Activated naive CD8-positive, alpha-beta T cell treated with anti-CD3 and anti-CD28 coated beads, Interleukin-2, amount 50 U/mL, for 24 hours (primary cell): ENCODE results near the gene REPS2.

Experiments
- ATAC-seq: fragments of 150-1000 bp; cut with Tn5 transposase; one replicate; pipeline ENCODE4 v1.10.0; 2021
- DNase-seq: peaks from one replicate; pipeline ENCODE4 v3.0.0; 2021
- H3K27ac Mint-ChIP-seq: one replicate; pipeline ENCODE4 v1.8.0; 2021; ENCODE audit warnings: mild to moderate bottlenecking, mixed read lengths
- H3K27me3 Mint-ChIP-seq: one replicate; pipeline ENCODE4 v1.8.0; 2021; ENCODE audit warnings: mixed read lengths
- H3K36me3 Mint-ChIP-seq: one replicate; pipeline ENCODE4 v1.8.0; 2021; ENCODE audit warnings: low read depth, mixed read lengths
- H3K4me1 Mint-ChIP-seq: one replicate; pipeline ENCODE4 v1.8.0; 2021; ENCODE audit warnings: mixed read lengths
- H3K4me3 Mint-ChIP-seq: one replicate; pipeline ENCODE4 v1.8.0; 2021; ENCODE audit warnings: mild to moderate bottlenecking, moderate library complexity, mixed read lengths
- H3K9me3 Mint-ChIP-seq: one replicate; pipeline ENCODE4 v1.8.0; 2021; ENCODE audit warnings: mixed read lengths

REPS2 gene

DNA sequence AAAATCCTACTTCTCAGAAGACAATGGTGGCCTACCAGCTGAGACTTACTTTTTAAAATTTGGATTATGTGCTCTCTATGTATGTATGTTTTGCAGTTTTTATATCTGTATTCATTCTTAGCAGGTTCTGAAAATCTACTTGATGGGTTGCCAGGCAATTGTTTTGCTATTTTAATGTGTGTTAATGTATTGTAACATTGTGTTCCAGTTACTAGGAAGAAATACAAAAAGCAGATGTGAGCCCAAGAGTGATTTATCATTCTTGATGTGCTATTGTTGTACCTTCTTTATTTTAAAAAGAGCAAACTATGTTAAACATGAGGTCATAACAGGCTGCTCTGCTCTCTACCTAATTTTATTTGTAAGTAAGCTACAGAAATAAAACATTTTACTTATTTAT, 81.9 kb downstream of the REPS2 start:
- H3K4me3 Mint-ChIP-seq, result no peak overlapping the region
- H3K9me3 Mint-ChIP-seq, result no peaks in the 10 kb centered on the region
- DNase-seq, result no peak
- H3K36me3 Mint-ChIP-seq, result no peaks in the 10 kb centered on the region
- H3K4me1 Mint-ChIP-seq, result peaks cover 3% of the 10 kb centered on the region
- H3K27ac Mint-ChIP-seq, result no peak overlapping the region
- H3K27me3 Mint-ChIP-seq, result no peaks in the 10 kb centered on the region
- no peak for ATAC-seq

DNA sequence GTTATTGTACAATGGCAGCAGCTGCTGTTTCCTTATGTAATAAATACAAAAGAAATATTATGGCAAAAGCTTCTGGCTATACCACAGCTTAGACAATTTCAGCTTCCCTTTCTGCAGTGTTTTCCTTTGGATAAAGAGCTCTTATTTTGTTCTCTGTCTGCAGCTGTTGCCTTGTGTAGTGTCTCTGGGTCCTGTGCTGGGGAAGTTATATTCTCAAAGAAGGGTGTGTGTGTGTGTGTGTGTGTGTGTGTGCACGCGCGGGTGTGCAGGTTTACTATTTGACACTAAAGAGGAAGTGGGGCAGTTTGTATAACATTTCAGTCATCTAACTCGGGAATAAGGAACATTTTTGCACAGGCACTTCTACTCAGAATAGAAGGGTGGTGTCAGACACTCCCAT, 83.6 kb downstream of the REPS2 start:
- DNase-seq (no peak), ATAC-seq (no peak)
- Mint-ChIP-seq H3K4me1 (no peaks in the 10 kb centered on the region), H3K4me3 (no peak overlapping the region), H3K27ac (no peak overlapping the region), H3K9me3 (no peaks in the 10 kb centered on the region), H3K36me3 (no peaks in the 10 kb centered on the region), H3K27me3 (no peaks in the 10 kb centered on the region)

DNA sequence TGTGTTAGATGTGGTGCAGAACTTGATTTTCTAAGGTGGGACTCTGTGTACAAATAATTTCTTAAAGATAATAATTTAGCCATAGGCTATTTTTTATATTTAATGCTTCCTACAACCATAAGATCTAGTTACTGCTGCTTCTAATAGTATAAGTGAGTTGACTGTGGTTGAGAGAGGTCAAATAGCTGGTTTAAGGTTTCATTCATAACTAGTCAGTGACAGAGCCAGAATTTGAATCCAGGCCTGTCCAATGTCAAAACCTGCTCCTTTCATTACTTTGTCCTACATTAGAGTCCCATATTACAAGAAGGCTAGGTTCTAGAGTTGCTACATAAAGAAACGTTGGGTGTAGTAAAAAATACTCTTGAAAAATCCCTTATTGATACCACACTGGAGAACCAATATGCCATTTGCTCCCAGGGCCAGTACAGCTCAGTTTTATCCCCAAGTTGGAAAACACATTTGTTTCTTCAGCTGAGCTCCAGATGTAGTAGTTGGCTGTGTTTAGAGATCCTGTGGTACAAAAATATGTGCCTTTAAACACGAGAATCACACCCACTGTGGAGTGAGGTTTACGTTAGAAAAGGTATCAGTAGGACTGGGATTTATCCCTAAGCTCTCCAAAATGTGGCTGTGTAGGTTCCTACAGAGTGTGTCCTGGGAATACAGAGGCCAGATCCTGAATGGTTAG, 84.3 kb downstream of the REPS2 start:
- no peak overlapping the region for H3K27ac Mint-ChIP-seq
- no peaks in the 10 kb centered on the region for H3K27me3 Mint-ChIP-seq
- no peaks in the 10 kb centered on the region for H3K36me3 Mint-ChIP-seq
- H3K4me1 Mint-ChIP-seq, result no peaks in the 10 kb centered on the region
- DNase-seq, result no peak
- H3K4me3 Mint-ChIP-seq, result no peak overlapping the region
- no peak for ATAC-seq
- H3K9me3 Mint-ChIP-seq, result no peaks in the 10 kb centered on the region

DNA sequence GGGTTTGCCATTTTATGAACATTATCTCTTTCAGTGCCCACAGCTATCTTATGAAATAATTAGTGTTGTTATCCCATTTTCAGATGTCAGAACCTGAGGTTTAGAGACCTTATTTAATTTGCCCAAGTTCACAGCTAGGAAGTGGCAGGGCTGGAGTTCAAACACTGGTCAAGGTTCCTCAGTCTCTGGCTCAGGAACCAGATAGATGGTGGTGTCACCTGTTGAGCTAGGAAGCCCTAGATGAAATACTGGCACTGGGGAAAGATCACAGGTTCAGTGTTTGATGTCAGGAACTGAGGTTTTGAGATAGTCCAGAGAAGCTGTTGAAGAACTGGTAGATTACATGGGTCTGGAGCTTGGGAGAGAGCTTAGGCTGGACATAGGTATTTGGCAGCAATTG, 85.4 kb downstream of the REPS2 start:
- no peaks in the 10 kb centered on the region for H3K9me3 Mint-ChIP-seq
- DNase-seq (no peak), ATAC-seq (no peak)
- peaks cover 4% of the 10 kb centered on the region for H3K4me1 Mint-ChIP-seq
- H3K4me3 Mint-ChIP-seq, result no peak overlapping the region
- no peaks in the 10 kb centered on the region for H3K36me3 Mint-ChIP-seq
- H3K27ac Mint-ChIP-seq, result no peak overlapping the region
- H3K27me3 Mint-ChIP-seq, result no peaks in the 10 kb centered on the region

DNA sequence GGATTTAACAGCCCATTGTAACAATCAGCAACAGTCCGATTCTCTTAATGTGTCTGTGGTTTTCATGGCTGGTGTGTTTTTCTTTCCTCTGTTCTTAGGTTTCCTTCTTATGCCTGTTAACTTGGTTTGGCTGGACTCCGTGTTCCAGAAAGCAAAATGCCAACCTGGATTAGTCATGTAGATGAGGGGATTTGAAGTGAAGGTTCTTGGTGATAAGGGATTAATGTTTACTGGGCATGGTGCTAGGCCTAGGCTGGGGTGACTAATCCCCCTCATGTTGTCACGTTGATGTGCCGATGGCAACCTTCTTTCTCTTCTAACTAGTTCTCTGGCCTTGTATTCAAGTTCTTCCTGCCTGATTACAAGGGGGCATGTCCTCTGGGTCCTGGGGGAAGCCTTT, 85.9 kb downstream of the REPS2 start:
- no peak for DNase-seq
- H3K27me3 Mint-ChIP-seq, result no peaks in the 10 kb centered on the region

DNA sequence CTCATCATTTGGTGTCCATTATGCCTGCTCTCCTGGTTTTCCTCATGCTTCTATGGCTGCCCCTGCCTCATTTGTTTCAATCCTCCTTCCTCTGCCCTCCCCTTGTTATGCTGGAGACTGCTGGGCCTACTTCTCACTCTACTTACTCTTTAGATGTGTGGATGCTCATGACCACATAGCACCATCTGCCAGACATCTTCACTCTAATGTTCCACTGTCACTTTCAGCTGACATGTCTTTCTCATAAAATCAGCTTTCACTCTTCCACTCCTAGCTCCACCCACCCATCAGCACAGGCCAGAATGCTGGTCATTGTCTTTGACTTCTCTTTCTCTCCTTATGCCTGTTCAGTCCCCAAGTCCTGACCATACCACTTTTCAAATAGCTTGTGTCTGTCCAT, 86.8 kb downstream of the REPS2 start:
- Mint-ChIP-seq H3K27me3 (no peaks in the 10 kb centered on the region), H3K9me3 (no peaks in the 10 kb centered on the region), H3K4me1 (peaks cover 4% of the 10 kb centered on the region), H3K27ac (no peak overlapping the region), H3K4me3 (no peak overlapping the region), H3K36me3 (no peaks in the 10 kb centered on the region)
- DNase-seq (no peak), ATAC-seq (no peak)

More for the DNA sequence above, 85.9 kb downstream of the REPS2 start:
- no peak overlapping the region for H3K4me3 Mint-ChIP-seq
- no peak for ATAC-seq
- H3K36me3 Mint-ChIP-seq, result no peaks in the 10 kb centered on the region
- H3K9me3 Mint-ChIP-seq, result no peaks in the 10 kb centered on the region
- no peak overlapping the region for H3K27ac Mint-ChIP-seq
- H3K4me1 Mint-ChIP-seq, result peaks cover 4% of the 10 kb centered on the region

DNA sequence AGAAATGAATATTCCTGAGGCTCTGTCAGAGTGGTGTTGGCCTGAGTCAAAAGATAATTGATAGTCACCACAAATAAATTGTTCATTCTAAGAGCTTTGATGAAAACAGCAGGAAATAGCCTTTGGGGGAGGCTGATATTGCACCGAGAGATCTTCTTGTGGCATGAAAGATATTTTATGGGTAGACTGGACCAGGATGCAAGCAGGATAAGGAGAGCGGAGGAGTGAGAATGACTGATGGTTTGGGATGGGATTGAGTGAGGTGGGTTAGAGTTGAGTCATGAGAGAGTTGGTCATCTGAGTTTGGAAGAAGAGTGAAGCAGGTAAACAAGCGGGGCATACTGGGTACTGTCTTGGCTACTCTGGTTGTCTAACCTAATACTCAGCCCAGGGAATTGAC, 88.7 kb downstream of the REPS2 start:
- Mint-ChIP-seq H3K36me3 (no peaks in the 10 kb centered on the region), H3K27me3 (no peaks in the 10 kb centered on the region), H3K27ac (no peak overlapping the region), H3K4me3 (no peak overlapping the region), H3K4me1 (peaks cover 4% of the 10 kb centered on the region), H3K9me3 (no peaks in the 10 kb centered on the region)
- ATAC-seq, result no peak
- DNase-seq, result no peak

DNA sequence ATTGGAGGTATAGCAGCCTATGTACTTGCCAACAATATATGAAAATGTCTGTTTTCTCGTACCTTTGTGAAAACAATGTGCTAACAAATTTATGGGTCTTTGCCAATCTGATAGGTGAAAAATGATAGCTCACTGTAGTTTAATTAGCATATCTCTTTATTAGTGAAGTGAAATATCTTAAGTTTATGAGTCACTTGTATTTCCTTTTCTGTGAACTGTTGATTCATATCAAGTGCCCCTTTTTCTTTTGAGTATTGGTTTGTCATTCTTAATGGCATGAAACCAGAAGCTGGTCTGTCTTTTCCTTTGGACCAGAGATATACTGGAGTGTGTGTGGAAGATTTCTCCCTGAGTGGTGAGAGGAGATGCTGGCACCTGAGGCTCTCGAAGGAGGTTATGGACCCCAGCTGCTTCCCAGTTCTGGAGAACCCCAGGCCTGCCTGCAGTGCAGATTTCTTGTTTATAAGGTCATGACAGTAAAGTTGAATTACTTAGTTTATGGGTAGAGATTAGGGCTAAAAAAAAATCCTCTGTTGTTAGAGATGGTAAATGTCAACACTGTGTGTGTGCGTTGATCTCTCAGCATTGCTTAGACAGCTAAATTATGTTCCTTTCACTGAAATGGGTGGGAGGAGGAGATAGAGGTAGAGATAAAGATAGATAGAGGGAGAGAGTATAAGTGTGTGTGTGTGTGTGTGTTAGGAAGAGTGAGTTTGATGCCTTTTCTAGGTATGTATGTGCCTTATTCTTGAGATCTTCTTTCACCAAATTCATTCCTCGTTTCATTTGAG, 89.9 kb downstream of the REPS2 start:
- H3K4me3 Mint-ChIP-seq, result no peak overlapping the region
- no peaks in the 10 kb centered on the region for H3K9me3 Mint-ChIP-seq
- H3K36me3 Mint-ChIP-seq, result no peaks in the 10 kb centered on the region
- H3K27ac Mint-ChIP-seq, result no peak overlapping the region
- DNase-seq (no peak), ATAC-seq (no peak)
- peaks cover 4% of the 10 kb centered on the region for H3K4me1 Mint-ChIP-seq
- no peaks in the 10 kb centered on the region for H3K27me3 Mint-ChIP-seq

DNA sequence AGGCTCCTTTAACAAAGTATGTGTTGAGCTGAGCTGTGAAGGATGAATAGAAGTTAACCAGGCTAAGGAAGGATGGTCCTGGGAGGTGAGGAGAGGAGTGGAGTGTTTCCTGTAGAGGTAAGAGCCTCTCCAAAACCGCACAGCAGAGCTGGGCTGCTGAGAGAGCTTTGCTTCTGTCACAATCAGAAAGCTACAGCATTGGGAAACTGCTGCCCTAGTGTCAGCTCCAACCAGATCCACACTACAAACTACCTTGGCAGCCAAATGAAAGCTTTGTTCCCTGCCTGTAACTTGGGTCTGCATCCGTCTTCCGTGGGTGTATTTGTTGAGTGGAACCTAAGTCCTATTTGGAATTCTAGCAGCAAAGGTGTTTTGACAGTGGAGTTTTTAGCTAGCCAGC, 91.8 kb downstream of the REPS2 start:
- Mint-ChIP-seq H3K36me3 (no peaks in the 10 kb centered on the region), H3K4me1 (peaks cover 4% of the 10 kb centered on the region), H3K27ac (no peak overlapping the region), H3K4me3 (no peak overlapping the region), H3K9me3 (no peaks in the 10 kb centered on the region), H3K27me3 (no peaks in the 10 kb centered on the region)
- ATAC-seq, result no peak
- DNase-seq, result no peak

DNA sequence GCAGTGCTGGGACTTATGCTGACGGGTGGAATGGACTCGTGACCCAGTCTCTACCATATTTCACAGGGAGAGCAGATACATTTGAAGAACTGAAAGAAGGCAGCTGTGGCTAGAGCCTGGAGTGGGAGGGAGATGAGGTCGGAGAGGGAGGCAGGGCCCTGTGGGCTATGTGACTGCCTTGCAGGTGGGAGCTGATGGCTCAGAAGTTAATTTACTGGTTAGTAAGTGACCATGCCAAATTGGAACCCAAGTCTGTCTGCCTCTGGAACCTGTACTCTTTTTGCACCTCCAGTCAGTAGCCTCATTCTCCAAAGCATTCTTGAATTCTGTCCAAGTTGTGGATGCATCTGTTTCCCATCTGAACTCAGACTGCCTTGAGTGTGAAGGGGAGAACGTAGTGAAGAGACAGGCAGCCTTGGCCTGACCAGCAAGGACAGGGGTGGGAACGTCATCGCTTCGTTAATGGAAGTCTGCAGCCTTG, 92.3 kb downstream of the REPS2 start:
- DNase-seq, result no peak
- H3K4me3 Mint-ChIP-seq, result no peak overlapping the region
- no peaks in the 10 kb centered on the region for H3K9me3 Mint-ChIP-seq
- no peak overlapping the region for H3K27ac Mint-ChIP-seq
- H3K4me1 Mint-ChIP-seq, result peaks cover 4% of the 10 kb centered on the region
- ATAC-seq, result no peak
- H3K36me3 Mint-ChIP-seq, result no peaks in the 10 kb centered on the region
- no peaks in the 10 kb centered on the region for H3K27me3 Mint-ChIP-seq

DNA sequence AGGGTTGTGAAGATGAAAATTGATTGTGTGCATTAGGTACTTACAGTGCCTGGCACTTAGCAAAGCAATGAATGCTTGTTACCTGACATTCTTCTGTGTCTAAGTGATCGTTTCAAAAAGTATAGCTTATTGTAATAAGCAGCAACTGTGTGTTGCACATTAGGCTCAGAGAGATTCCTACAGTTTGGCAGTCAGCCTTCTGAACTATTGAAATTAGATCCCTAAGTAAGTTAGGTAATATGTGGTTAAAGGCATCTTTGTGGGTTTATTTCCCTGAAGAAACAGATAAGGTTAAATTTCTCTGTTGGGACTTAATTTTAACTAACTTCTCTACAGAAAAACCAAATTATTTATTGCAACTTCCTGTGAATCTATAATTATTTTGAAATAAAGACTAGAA, 93.4 kb downstream of the REPS2 start:
- Mint-ChIP-seq H3K36me3 (no peaks in the 10 kb centered on the region), H3K9me3 (no peaks in the 10 kb centered on the region), H3K27me3 (no peaks in the 10 kb centered on the region), H3K4me3 (no peak overlapping the region), H3K4me1 (peaks cover 4% of the 10 kb centered on the region), H3K27ac (no peak overlapping the region)
- DNase-seq (no peak), ATAC-seq (no peak)

DNA sequence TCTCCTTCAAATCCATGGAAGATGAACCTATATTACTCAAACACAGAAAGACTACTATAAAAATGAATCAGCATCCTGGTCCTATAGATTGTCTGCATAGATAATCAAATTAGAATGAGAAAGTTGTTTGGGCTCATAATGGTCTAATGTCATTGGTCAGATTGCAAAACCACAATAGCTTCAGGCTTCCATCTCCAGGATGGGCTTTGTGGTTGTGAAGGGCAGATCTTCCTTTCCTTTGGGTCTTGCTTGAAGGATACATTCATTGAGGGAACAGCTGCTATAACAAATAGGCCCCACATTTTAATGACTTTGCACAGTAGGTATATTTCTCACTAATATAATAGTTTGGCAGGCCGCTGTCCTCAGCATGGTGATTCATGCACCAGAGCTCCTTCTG, 94.3 kb downstream of the REPS2 start:
- Mint-ChIP-seq H3K27me3 (no peaks in the 10 kb centered on the region), H3K4me1 (peaks cover 4% of the 10 kb centered on the region), H3K27ac (no peak overlapping the region), H3K36me3 (no peaks in the 10 kb centered on the region), H3K9me3 (no peaks in the 10 kb centered on the region), H3K4me3 (no peak overlapping the region)
- ATAC-seq, result no peak
- no peak for DNase-seq

DNA sequence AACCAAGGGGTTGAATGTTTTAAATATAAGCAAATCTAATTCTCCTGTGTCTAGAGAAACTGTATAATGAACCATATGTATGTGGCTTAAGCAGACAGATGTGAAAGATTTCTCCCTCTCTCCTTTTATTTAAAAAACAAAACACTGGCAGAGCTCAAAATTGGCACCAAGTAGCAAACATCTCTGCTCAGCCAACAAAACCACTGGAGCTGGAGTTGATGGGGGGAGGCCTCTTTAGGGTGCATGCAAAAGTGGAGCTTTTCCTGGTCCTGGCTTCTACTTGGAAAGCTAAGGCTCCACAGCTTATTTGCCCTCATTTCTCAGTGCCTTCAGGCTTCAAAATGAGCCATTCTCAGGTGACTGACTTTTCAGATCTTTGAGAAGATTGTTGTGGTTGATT, 95.6 kb downstream of the REPS2 start:
- no peaks in the 10 kb centered on the region for H3K36me3 Mint-ChIP-seq
- no peaks in the 10 kb centered on the region for H3K9me3 Mint-ChIP-seq

DNA sequence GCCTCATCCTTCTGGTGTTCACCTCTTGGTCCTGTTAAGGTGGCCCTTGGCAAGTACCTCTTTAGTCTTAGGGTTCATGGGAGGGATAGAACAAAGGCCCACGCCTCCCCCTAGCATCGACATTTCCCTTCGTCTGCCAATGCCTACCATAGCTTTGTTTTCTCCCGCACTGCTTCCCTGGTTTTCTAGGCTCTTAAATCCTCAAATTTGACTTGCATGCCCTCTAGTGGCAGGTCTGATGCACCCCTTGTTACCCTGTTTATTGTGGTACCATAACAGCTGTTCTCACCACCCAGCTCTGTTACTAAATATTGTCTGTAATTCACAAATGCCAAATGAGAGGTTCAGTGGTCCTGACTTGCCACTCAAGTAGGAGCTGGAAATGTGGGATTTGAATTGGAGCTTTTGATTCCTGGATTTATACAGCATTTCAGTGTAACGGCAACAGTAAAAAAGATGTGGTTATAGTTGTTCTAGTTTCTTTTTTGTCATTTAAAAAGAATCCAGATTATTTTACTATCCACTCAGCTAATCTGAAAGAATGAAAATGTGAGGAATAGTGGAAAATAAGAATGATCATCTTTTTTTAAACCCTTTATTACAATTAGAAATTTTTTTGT, 100.1 kb downstream of the REPS2 start:
- no peak overlapping the region for H3K27ac Mint-ChIP-seq
- DNase-seq (peak; percentile 30), ATAC-seq (no peak)
- no peaks in the 10 kb centered on the region for H3K9me3 Mint-ChIP-seq
- H3K36me3 Mint-ChIP-seq, result no peaks in the 10 kb centered on the region
- H3K27me3 Mint-ChIP-seq, result no peaks in the 10 kb centered on the region
- H3K4me1 Mint-ChIP-seq, result peaks cover 2% of the 10 kb centered on the region
- no peak overlapping the region for H3K4me3 Mint-ChIP-seq

More for the DNA sequence above, 95.6 kb downstream of the REPS2 start:
- DNase-seq (no peak), ATAC-seq (no peak)
- Mint-ChIP-seq H3K4me3 (no peak overlapping the region), H3K27ac (no peak overlapping the region), H3K27me3 (no peaks in the 10 kb centered on the region), H3K4me1 (peaks cover 2% of the 10 kb centered on the region)

DNA sequence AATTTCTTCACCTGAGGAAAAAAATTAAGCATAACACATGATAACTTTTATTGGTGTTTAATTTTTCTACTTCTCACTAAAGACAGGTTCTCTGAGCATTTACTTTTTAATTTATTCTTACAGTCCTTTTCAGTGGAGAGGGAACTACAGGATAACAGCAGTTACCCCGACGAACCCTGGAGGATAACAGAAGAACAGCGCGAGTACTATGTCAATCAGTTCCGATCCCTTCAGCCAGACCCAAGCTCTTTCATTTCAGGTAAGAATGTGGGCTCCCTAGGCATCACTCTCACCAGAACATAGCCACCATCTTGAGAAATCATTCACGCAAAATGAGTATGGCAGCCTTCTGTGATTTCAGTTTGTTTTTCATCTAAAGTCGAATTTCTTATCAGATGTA, 100.8 kb downstream of the REPS2 start:
- Mint-ChIP-seq H3K36me3 (no peaks in the 10 kb centered on the region), H3K27me3 (no peaks in the 10 kb centered on the region), H3K4me3 (no peak overlapping the region), H3K9me3 (no peaks in the 10 kb centered on the region), H3K27ac (no peak overlapping the region), H3K4me1 (peaks cover 2% of the 10 kb centered on the region)
- ATAC-seq, result no peak
- no peak for DNase-seq
